HepG2 (cell line): ENCODE data around the gene RECQL5. TPM values are rescaled to one million over a fixed set of nuclear protein-coding genes. Genes with fewer than 3 reads are reported as not detected.

Experiments used
- MEIS2 ChIP-seq: sonication (generic); formaldehyde crosslinking; IDR thresholded peaks from 2 replicates; pipeline ENCODE4 v1.9.0; 2021; ENCODE audit warnings: mild to moderate bottlenecking, missing genetic modification reagents
- ZBTB26 ChIP-seq: IDR thresholded peaks from 2 replicates; pipeline ENCODE4 v1.6.1; 2016; ENCODE audit warnings: missing compliant biosample characterization, missing genetic modification reagents, borderline replicate concordance
- ZFP91 ChIP-seq: sonication (generic); formaldehyde crosslinking; IDR thresholded peaks from 2 replicates; pipeline ENCODE4 v1.9.0; 2022; ENCODE audit warnings: missing genetic modification reagents, mild to moderate bottlenecking, borderline replicate concordance
- ZKSCAN8 ChIP-seq: IDR thresholded peaks from 2 replicates; pipeline ENCODE4 v1.6.1; 2016; ENCODE audit warnings: borderline replicate concordance, missing genetic modification reagents, missing compliant biosample characterization
- ZMAT5 ChIP-seq: sonication (generic); formaldehyde crosslinking; IDR thresholded peaks from 2 replicates; pipeline ENCODE4 v1.5.0; 2020; ENCODE audit warnings: mild to moderate bottlenecking, low read depth, missing genetic modification reagents, borderline replicate concordance
- ZNF230 ChIP-seq: sonication (generic); formaldehyde crosslinking; IDR thresholded peaks from 2 replicates; pipeline ENCODE4 v1.4.0; 2020; ENCODE audit warnings: mild to moderate bottlenecking, missing genetic modification reagents
- ZNF407 ChIP-seq: sonication (generic); formaldehyde crosslinking; IDR thresholded peaks from one replicate; pipeline ENCODE4 v1.5.1; 2020; ENCODE audit warnings: mild to moderate bottlenecking, missing genetic modification reagents; ENCODE audit errors: not compliant biosample characterization
- ZNF430 ChIP-seq: sonication (generic); formaldehyde crosslinking; IDR thresholded peaks from 2 replicates; pipeline ENCODE4 v1.9.0; 2021; ENCODE audit warnings: mild to moderate bottlenecking, missing genetic modification reagents
- polyA plus RNA-seq, 8 experiments: library from polyadenylated mRNA; depleted of rRNA in 3 of 8; stranded (reverse) in 7 of 8; unstranded in 1 of 8; fragments of >200 nt; fragmentation: Illumina TruSeq in 4 of 8; extraction: Trizol in 4 of 8; gene quantifications; 2 replicates each; pipeline versions ENCODE4 v1.2.1 to v1.2.3, GENCODE V29; 2011 to 2016; ENCODE audit warnings: low read depth in 4 of 8, missing spikeins in 1 of 8, mixed read lengths in 1 of 8; ENCODE audit not compliant: insufficient read depth in 1 of 8
- total RNA-seq, 5 experiments: library from RNA; depleted of rRNA; stranded (reverse); fragments of >200 nt; fragmentation: Illumina TruSeq; extraction: Trizol; gene quantifications; 2 replicates each; pipeline ENCODE4 v1.2.3, GENCODE V29; 2016; ENCODE audit warnings: low read depth in 1 of 5
- TF ChIP-seq, protein P1 (sequence below): sonication (generic); formaldehyde crosslinking; IDR thresholded peaks from 2 replicates; pipeline ENCODE4 v1.4.0; 2020; ENCODE audit warnings: low read depth, missing genetic modification reagents
- TF ChIP-seq, protein P2 (sequence below): IDR thresholded peaks from 2 replicates; pipeline ENCODE4 v1.6.1; 2016; ENCODE audit warnings: missing compliant biosample characterization, missing genetic modification reagents, borderline replicate concordance

Gene RECQL5
- total and polyA plus RNA-seq, 2 of the 13 experiments (the other 11 are each of a cell fraction or from before 2014, with no cell fraction given) = 27.7 to 32.0 TPM

DNA sequence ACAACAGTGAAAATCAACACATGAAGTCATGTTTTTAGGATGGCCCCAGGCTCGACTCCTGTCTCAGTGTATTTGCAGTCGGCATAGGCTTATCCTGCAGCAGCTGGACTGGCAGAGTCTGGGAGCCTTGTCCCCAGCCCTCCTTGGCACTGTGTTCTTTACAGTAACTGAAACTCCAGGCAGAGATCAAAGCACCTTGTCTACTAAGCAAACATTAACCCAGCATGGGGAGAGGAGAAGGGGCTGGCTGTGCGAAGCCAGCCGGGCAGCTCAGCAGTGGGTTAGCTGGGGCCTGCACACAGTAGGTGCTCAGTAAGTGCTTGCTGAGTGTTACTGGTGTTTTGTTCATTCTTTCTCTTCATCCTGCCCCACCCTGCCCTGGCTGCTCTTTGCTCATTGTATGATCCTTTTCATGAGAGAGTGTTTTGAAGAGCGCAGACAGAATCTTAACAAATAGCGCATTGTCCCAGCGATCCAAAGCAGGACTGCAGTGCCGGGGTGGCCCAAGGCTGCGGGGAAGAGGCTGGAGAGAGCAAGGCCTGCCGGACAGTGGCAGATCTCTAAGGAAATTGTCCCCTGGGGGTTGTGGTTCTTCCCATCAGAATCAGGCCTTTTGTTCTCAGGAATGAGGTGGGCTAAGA, 30.8 kb upstream of the RECQL5 start (continued):
- TF ChIP-seq, protein P1, sequence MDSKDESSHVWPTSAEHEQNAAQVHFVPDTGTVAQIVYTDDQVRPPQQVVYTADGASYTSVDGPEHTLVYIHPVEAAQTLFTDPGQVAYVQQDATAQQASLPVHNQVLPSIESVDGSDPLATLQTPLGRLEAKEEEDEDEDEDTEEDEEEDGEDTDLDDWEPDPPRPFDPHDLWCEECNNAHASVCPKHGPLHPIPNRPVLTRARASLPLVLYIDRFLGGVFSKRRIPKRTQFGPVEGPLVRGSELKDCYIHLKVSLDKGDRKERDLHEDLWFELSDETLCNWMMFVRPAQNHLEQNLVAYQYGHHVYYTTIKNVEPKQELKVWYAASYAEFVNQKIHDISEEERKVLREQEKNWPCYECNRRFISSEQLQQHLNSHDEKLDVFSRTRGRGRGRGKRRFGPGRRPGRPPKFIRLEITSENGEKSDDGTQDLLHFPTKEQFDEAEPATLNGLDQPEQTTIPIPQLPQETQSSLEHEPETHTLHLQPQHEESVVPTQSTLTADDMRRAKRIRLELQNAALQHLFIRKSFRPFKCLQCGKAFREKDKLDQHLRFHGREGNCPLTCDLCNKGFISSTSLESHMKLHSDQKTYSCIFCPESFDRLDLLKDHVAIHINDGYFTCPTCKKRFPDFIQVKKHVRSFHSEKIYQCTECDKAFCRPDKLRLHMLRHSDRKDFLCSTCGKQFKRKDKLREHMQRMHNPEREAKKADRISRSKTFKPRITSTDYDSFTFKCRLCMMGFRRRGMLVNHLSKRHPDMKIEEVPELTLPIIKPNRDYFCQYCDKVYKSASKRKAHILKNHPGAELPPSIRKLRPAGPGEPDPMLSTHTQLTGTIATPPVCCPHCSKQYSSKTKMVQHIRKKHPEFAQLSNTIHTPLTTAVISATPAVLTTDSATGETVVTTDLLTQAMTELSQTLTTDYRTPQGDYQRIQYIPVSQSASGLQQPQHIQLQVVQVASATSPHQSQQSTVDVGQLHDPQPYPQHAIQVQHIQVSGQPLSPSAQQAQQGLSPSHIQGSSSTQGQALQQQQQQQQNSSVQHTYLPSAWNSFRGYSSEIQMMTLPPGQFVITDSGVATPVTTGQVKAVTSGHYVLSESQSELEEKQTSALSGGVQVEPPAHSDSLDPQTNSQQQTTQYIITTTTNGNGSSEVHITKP (CRISPR knock-in tag) = 0 out of 2 replicates have a peak, but pooled peaks have one; percentile 31
- peak; percentile 39; the same call in 1 of the 2 replicates for TF ChIP-seq ZFP91 (CRISPR knock-in tag)
- TF ChIP-seq ZNF230 (CRISPR knock-in tag) = no peak
- TF ChIP-seq, protein P2, sequence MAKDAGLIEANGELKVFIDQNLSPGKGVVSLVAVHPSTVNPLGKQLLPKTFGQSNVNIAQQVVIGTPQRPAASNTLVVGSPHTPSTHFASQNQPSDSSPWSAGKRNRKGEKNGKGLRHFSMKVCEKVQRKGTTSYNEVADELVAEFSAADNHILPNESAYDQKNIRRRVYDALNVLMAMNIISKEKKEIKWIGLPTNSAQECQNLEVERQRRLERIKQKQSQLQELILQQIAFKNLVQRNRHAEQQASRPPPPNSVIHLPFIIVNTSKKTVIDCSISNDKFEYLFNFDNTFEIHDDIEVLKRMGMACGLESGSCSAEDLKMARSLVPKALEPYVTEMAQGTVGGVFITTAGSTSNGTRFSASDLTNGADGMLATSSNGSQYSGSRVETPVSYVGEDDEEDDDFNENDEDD (CRISPR knock-in tag) = peak; percentile 34; the same call in 1 of the 2 replicates
- TF ChIP-seq ZNF430 (CRISPR knock-in tag) = peak; percentile 70; the same call in 1 of the 2 replicates
- no peak for TF ChIP-seq MEIS2 (CRISPR knock-in tag)
- no peak for TF ChIP-seq ZNF407
- no peak for TF ChIP-seq ZMAT5 (CRISPR knock-in tag)
- peak; percentile 99 for TF ChIP-seq ZKSCAN8 (CRISPR knock-in tag)
- TF ChIP-seq ZBTB26 (CRISPR knock-in tag) = no peak
